GM12878 (cell line): ENCODE data around the gene SLC43A3. TPM values are rescaled to one million over a fixed set of nuclear protein-coding genes. Genes with fewer than 3 reads are reported as not detected.

Experiments used
- ATAC-seq: fragments of 200-7000 bp; cut with Tn5 transposase; 3 replicates; pipeline ENCODE4 v1.9.1; 2020; ENCODE audit warnings: mild to moderate bottlenecking, moderate library complexity
- BruUV-seq: library from RNA; stranded (reverse); fragments of 400-500 nt; replicated peaks from 2 replicates; lab custom pipeline; 2021; lab: Mats Ljungman, UMichigan
- CTCF ChIA-PET: fragments of 300-600 bp; sonication (Branson Sonifier 250); formaldehyde crosslinking; extraction: SDS; loops from one replicate; lab custom pipeline; 2021; ENCODE audit warnings: inconsistent platforms; lab: Yijun Ruan, JAX
- POLR2A ChIA-PET: fragments of 350-600 bp; formaldehyde crosslinking; extraction: SDS; loops from one replicate; lab custom pipeline; 2021; ENCODE audit warnings: inconsistent platforms; lab: Charles Lee
- RAD21 ChIA-PET: fragments of 300-600 bp; sonication (Branson Sonifier 250); formaldehyde crosslinking; loops from one replicate; lab custom pipeline; 2023; ENCODE audit warnings: antibody characterized with exemption; ENCODE audit not compliant: unreplicated experiment; lab: Charles Lee
- SMC1A ChIA-PET: fragments of 300-600 bp; sonication (Branson Sonifier 250); formaldehyde crosslinking; loops from one replicate; lab custom pipeline; 2023; ENCODE audit not compliant: unreplicated experiment, uncharacterized antibody; lab: Charles Lee
- DNase-seq: peaks from one replicate; pipeline ENCODE4 v3.0.0-alpha.2; 2011; ENCODE audit warnings: low read depth, low spot score
- FAIRE-seq: peaks from 3 replicates; lab custom pipeline; 2011; peaks lifted over from hg19 to GRCh38; lab: Jason Lieb, UNC
- H2AFZ ChIP-seq: 2 replicates; pipeline ENCODE4 v1.6.0; 2011; ENCODE audit warnings: low read depth, low read length, control low read depth; ENCODE audit not compliant: control insufficient read depth
- H3K27ac ChIP-seq: 2 replicates; pipeline ENCODE4 v1.5.1; 2011; ENCODE audit warnings: control low read depth; ENCODE audit not compliant: control insufficient read depth, insufficient read depth
- H3K27me3 ChIP-seq, 2 experiments: replicated peaks in 1 of 2; 2 replicates each; pipeline versions ENCODE4 v1.6.0 to v1.6.1; 2011; ENCODE audit warnings: low read length in 1 of 2; ENCODE audit not compliant: control insufficient read depth in 2 of 2, insufficient read depth in 2 of 2
- H3K36me3 ChIP-seq, 2 experiments: 2 replicates each; pipeline ENCODE4 v1.5.1; 2011; ENCODE audit warnings: low read length in 1 of 2; ENCODE audit not compliant: control insufficient read depth in 2 of 2, insufficient read depth in 2 of 2
- H3K4me1 ChIP-seq: 2 replicates; pipeline ENCODE4 v1.6.1; 2011; ENCODE audit warnings: mild to moderate bottlenecking, low read length, moderate library complexity, mixed read lengths; ENCODE audit not compliant: control insufficient read depth, insufficient read depth
- H3K4me2 ChIP-seq: 2 replicates; pipeline ENCODE4 v1.6.0; 2011; ENCODE audit warnings: control low read depth; ENCODE audit not compliant: control insufficient read depth, insufficient read depth
- H3K4me3 ChIP-seq: fragments of 200-600 bp; sonication (generic); 2 replicates; pipeline ENCODE4 v1.5.1; 2016
- H3K79me2 ChIP-seq: 2 replicates; pipeline ENCODE4 v1.6.0; 2011; ENCODE audit warnings: low read length; ENCODE audit not compliant: control insufficient read depth, insufficient read depth
- H3K9ac ChIP-seq: 2 replicates; pipeline ENCODE4 v1.8.0; 2011; ENCODE audit warnings: low read length, control low read depth, mixed read lengths; ENCODE audit not compliant: control insufficient read depth, insufficient read depth
- H3K9me3 ChIP-seq: replicated peaks from 3 replicates; pipeline ENCODE4 v1.5.1; 2011; ENCODE audit warnings: mild to moderate bottlenecking, low read length; ENCODE audit not compliant: control insufficient read depth, insufficient read depth
- H4K20me1 ChIP-seq: 2 replicates; pipeline ENCODE4 v1.6.0; 2011; ENCODE audit not compliant: control insufficient read depth, insufficient read depth
- CBX3 ChIP-seq: fragments of 200-600 bp; sonication (generic); IDR thresholded peaks from 2 replicates; pipeline ENCODE4 v1.6.1; 2016; ENCODE audit warnings: low read depth, borderline replicate concordance
- E2F8 ChIP-seq: fragments of 450-650 bp; IDR thresholded peaks from 2 replicates; pipeline ENCODE4 v1.6.1; 2018; ENCODE audit warnings: mild to moderate bottlenecking, low read depth, moderate library complexity; ENCODE audit not compliant: partially characterized antibody
- GATAD2B ChIP-seq: fragments of 450-650 bp; conservative IDR thresholded peaks from 2 replicates; pipeline ENCODE4 v1.6.1; 2017; ENCODE audit warnings: low read depth, mild to moderate bottlenecking, moderate library complexity
- MEF2B ChIP-seq: fragments of 450-650 bp; IDR thresholded peaks from 2 replicates; pipeline ENCODE4 v1.6.1; 2018; ENCODE audit warnings: mild to moderate bottlenecking, moderate library complexity; ENCODE audit not compliant: partially characterized antibody, poor library complexity, severe bottlenecking
- NFYB ChIP-seq: IDR thresholded peaks from 2 replicates; pipeline ENCODE4 v1.6.1; 2011; ENCODE audit warnings: low read depth, mild to moderate bottlenecking, low read length, improper control_type of control experiment, moderate library complexity; ENCODE audit not compliant: insufficient read depth
- NR2C2 ChIP-seq: IDR thresholded peaks from 2 replicates; pipeline ENCODE4 v1.6.1; 2011; ENCODE audit warnings: borderline replicate concordance, low read depth; ENCODE audit not compliant: control insufficient read depth, insufficient read length
- POLR2AphosphoS5 ChIP-seq: IDR thresholded peaks from 2 replicates; pipeline ENCODE4 v1.6.1; 2011; ENCODE audit warnings: mild to moderate bottlenecking, low read length, inconsistent platforms
- SIN3A ChIP-seq: IDR thresholded peaks from 2 replicates; pipeline ENCODE4 v1.6.1; 2012; ENCODE audit warnings: low read depth, low read length, improper control_type of control experiment
- SKIL ChIP-seq: fragments of 450-650 bp; IDR thresholded peaks from 2 replicates; pipeline ENCODE4 v1.6.1; 2017; ENCODE audit warnings: mild to moderate bottlenecking, low read depth, inconsistent platforms; ENCODE audit not compliant: poor library complexity, severe bottlenecking
- SMARCA5 ChIP-seq: fragments of 450-650 bp; IDR thresholded peaks from 2 replicates; pipeline ENCODE4 v1.6.1; 2017; ENCODE audit warnings: mild to moderate bottlenecking
- YBX1 ChIP-seq: fragments of 450-650 bp; IDR thresholded peaks from 2 replicates; pipeline ENCODE4 v1.6.1; 2016; ENCODE audit warnings: antibody characterized with exemption
- YY1 ChIP-seq: IDR thresholded peaks from 2 replicates; pipeline ENCODE4 v1.6.1; 2011; ENCODE audit warnings: low read depth, mild to moderate bottlenecking, low read length
- ZNF207 ChIP-seq: fragments of 450-650 bp; IDR thresholded peaks from 2 replicates; pipeline ENCODE4 v1.6.1; 2014; ENCODE audit warnings: antibody characterized with exemption, mild to moderate bottlenecking, borderline replicate concordance
- ZNF274 ChIP-seq: IDR thresholded peaks from one replicate; pipeline ENCODE4 v1.8.0; 2011; ENCODE audit not compliant: insufficient read length, insufficient read depth
- WGBS: methylation state at CpG from one replicate; pipeline ENCODE4 v1.1.6; 2016; ENCODE audit warnings: low lambda C conversion rate; ENCODE audit not compliant: insufficient replicate concordance, insufficient coverage; ENCODE audit errors: missing lambda C conversion rate; 5-methylcytosine and 5-hydroxymethylcytosine counted together
- in situ Hi-C: fragments of 300-500 bp; cut with MboI; formaldehyde crosslinking; loops from 9 replicates; pipeline ENCODE4 v1.14.3; 2018; ENCODE audit warnings: mixed read lengths
- intact Hi-C: fragments of 100-400 bp; cut with micrococcal nuclease; formaldehyde crosslinking; loops from one replicate; pipeline ENCODE4 v1.14.2; 2022; ENCODE audit not compliant: unreplicated experiment
- polyA plus RNA-seq, 11 experiments: library from polyadenylated mRNA; depleted of rRNA in 4 of 11; unstranded in 6 of 11; stranded (reverse) in 5 of 11; fragments of >200 nt; fragmentation: Nextera tagmentation in 4 of 11; fragmentation: Illumina TruSeq in 1 of 11; extraction: Ambion mirVana in 4 of 11; extraction: Trizol in 1 of 11; gene quantifications; 1 replicate in 1 of 11; 2 replicates in 10 of 11; pipeline versions ENCODE4 v1.2.1 to v1.2.3, GENCODE V29; 2011 to 2016; ENCODE audit warnings: inconsistent platforms in 2 of 11, missing spikeins in 2 of 11, low read depth in 1 of 11
- total RNA-seq, 4 experiments: library from RNA; depleted of rRNA in 3 of 4; stranded (reverse); fragments of >200 nt in 3 of 4; fragmentation: Illumina TruSeq in 1 of 4; extraction: Trizol in 1 of 4; gene quantifications; 2 replicates each; pipeline versions ENCODE4 v1.2.1 to v1.2.3, GENCODE V29; 2013 to 2021

Gene SLC43A3
- total and polyA plus RNA-seq, 10 of the 15 experiments (the other 5 are each of a cell fraction or from before 2014, with no cell fraction given), result 37.5 to 237 (median 132) TPM

DNA sequence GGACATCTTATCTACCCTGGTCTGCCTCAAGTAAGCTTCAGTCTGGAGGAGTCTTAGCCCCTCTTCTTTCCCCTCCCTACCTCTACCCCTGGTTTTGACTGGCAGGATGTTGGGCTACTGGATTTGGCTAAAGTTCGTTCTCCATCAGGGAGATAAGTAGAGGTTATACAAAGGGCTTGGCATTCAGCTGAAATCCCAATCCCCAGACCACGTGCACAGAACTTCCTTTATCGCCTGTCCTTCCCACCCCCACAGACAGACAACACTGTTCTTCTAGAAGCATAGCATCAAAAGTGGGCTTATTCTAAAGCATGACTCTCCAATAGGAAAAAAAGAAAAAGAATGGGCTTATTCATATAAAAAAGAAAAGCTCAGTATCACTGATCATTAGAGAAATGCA is 53.8 kb downstream of the SLC43A3 start:
- no peaks in the 10 kb centered on the region for H3K4me1 ChIP-seq
- no peaks in the 10 kb centered on the region for H4K20me1 ChIP-seq
- H3K9me3 ChIP-seq, result no peaks in the 10 kb centered on the region
- no peak for FAIRE-seq
- ChIA-PET CTCF (interaction anchor here (0.9 kb wide), 1 partner anchor 45 kb away, joined by 3 read pairs; no protein-coding TSS in a partner anchor), RAD21 (no interaction called here), SMC1A (interaction anchor here (0.9 kb wide), 1 partner anchor 14 kb away, joined by 3 read pairs; no protein-coding TSS in a partner anchor), POLR2A (no interaction called here)
- no peak for TF ChIP-seq ZNF207
- no peak for TF ChIP-seq YBX1
- no peak for TF ChIP-seq MEF2B
- no peak for TF ChIP-seq NR2C2
- TF ChIP-seq ZNF274, result no peak
- TF ChIP-seq E2F8, result no peak
- TF ChIP-seq NFYB, result no peak
- no peak for TF ChIP-seq POLR2AphosphoS5
- TF ChIP-seq CBX3, result no peak
- TF ChIP-seq GATAD2B, result no peak
- no peak for TF ChIP-seq SMARCA5
- no peak for TF ChIP-seq YY1
- TF ChIP-seq SIN3A, result no peak
- TF ChIP-seq SKIL, result no peak
- in situ Hi-C loops (no loop called here), intact Hi-C loops (no loop called here)
- H3K27ac ChIP-seq, result no peak overlapping the region
- no peak overlapping the region for H3K9ac ChIP-seq
- no peak overlapping the region for H3K4me2 ChIP-seq
- no peaks in the 10 kb centered on the region for H3K36me3 ChIP-seq
- 31% methylated on average over 3 of the region's 3 CpGs for WGBS
- H3K79me2 ChIP-seq, result no peaks in the 10 kb centered on the region
- no peak for ATAC-seq
- no peaks in the 10 kb centered on the region; a peak in 1 of 4 replicates for H3K27me3 ChIP-seq
- no peak overlapping the region for H2AFZ ChIP-seq
- no peak overlapping the region for H3K4me3 ChIP-seq
- BruUV-seq, result no TSS peak
- no peak for DNase-seq
